A549 (cell line): ENCODE results near the gene GPATCH8. TPM values are rescaled to one million over a fixed set of nuclear protein-coding genes. Genes with fewer than 3 reads are reported as not detected.

Source experiments
- ATAC-seq, 2 experiments: fragments of 200-7000 bp in 1 of 2; fragments of >200 bp in 1 of 2; cut with Nextera tagmentation in 1 of 2; cut with Tn5 transposase in 1 of 2; 3 replicates each; pipeline versions ENCODE4 v1.8.0 to v1.9.1; 2018 to 2020; ENCODE audit warnings: mild to moderate bottlenecking in 1 of 2, moderate library complexity in 1 of 2
- CTCF ChIA-PET: fragments of 300-600 bp; sonication (Branson Sonifier 250); formaldehyde crosslinking; extraction: SDS; loops from one replicate; lab custom pipeline; 2021; ENCODE audit warnings: antibody characterized with exemption, inconsistent platforms; lab: Yijun Ruan, JAX
- POLR2A ChIA-PET: fragments of 350-600 bp; formaldehyde crosslinking; extraction: SDS; loops from one replicate; lab custom pipeline; 2021; ENCODE audit warnings: antibody characterized with exemption, inconsistent platforms; lab: Yijun Ruan, JAX
- DNase-seq, 2 experiments: peaks; one replicate each; pipeline versions ENCODE4 v3.0.0 to v3.0.0-alpha.2; 2011 to 2016; ENCODE audit warnings: low read depth in 1 of 2, low spot score in 1 of 2
- FAIRE-seq: peaks from 2 replicates; lab custom pipeline; 2011; peaks lifted over from hg19 to GRCh38; lab: Jason Lieb, UNC
- H3K27ac ChIP-seq, 2 experiments: fragments of >200 bp; sonication (Bioruptor Twin); formaldehyde crosslinking; 3 replicates each; pipeline ENCODE4 v1.5.1; 2016 to 2017
- H3K4me1 ChIP-seq: fragments of >200 bp; sonication (Bioruptor Twin); formaldehyde crosslinking; 3 replicates; pipeline ENCODE4 v1.6.1; 2016
- H3K4me2 ChIP-seq: fragments of >200 bp; sonication (Bioruptor Twin); formaldehyde crosslinking; 3 replicates; pipeline ENCODE4 v1.6.1; 2016
- H3K4me3 ChIP-seq: fragments of >200 bp; sonication (Bioruptor Twin); formaldehyde crosslinking; 3 replicates; pipeline ENCODE4 v1.5.1; 2016
- H3K9me3 ChIP-seq: fragments of >200 bp; sonication (Bioruptor Twin); formaldehyde crosslinking; 3 replicates; pipeline ENCODE4 v1.6.1; 2016
- BHLHE40 ChIP-seq: IDR thresholded peaks from 2 replicates; pipeline ENCODE4 v1.6.1; 2012; ENCODE audit warnings: low read depth, low read length, inconsistent platforms
- CBX2 ChIP-seq: fragments of 200-600 bp; sonication (generic); IDR thresholded peaks from 2 replicates; pipeline ENCODE4 v1.6.1; 2016; ENCODE audit warnings: low read depth, mild to moderate bottlenecking, borderline replicate concordance
- CEBPB ChIP-seq, 2 experiments: fragments of >200 bp in 1 of 2; sonication (Bioruptor Twin) in 1 of 2; formaldehyde crosslinking in 1 of 2; IDR thresholded peaks; 2 replicates each; pipeline ENCODE4 v1.6.1; 2012 to 2016
- CHD2 ChIP-seq: fragments of 150-350 bp; IDR thresholded peaks from 2 replicates; pipeline ENCODE4 v1.6.1; 2014; ENCODE audit warnings: low read length; ENCODE audit not compliant: partially characterized antibody
- EHF ChIP-seq: fragments of 250-450 bp; sonication (Bioruptor Pico); IDR thresholded peaks from 2 replicates; pipeline ENCODE4 v1.5.0; 2020; ENCODE audit warnings: mild to moderate bottlenecking
- EP300 ChIP-seq, 2 experiments: fragments of >200 bp; sonication (Bioruptor Twin); formaldehyde crosslinking; IDR thresholded peaks; 2 replicates in 1 of 2; 3 replicates in 1 of 2; pipeline ENCODE4 v1.6.1; 2016 to 2017
- FOSB ChIP-seq: fragments of 250-450 bp; sonication (Bioruptor Pico); IDR thresholded peaks from 2 replicates; pipeline ENCODE4 v1.5.0; 2020; ENCODE audit warnings: mild to moderate bottlenecking, moderate library complexity
- FOXS1 ChIP-seq: fragments of 250-450 bp; sonication (Bioruptor Pico); IDR thresholded peaks from 2 replicates; pipeline ENCODE4 v1.5.0; 2020; ENCODE audit warnings: mild to moderate bottlenecking, moderate library complexity
- GATA3 ChIP-seq: IDR thresholded peaks from 2 replicates; pipeline ENCODE4 v1.6.1; 2012; ENCODE audit warnings: borderline replicate concordance
- HEYL ChIP-seq: fragments of 250-450 bp; sonication (Bioruptor Pico); IDR thresholded peaks from 2 replicates; pipeline ENCODE4 v1.8.0; 2021; ENCODE audit warnings: mild to moderate bottlenecking, moderate library complexity
- HOXB13 ChIP-seq: fragments of 250-450 bp; sonication (Bioruptor Pico); IDR thresholded peaks from 2 replicates; pipeline ENCODE4 v1.5.0; 2020; ENCODE audit warnings: low read depth, mild to moderate bottlenecking, moderate library complexity
- HOXB5 ChIP-seq: fragments of 250-450 bp; sonication (Bioruptor Pico); IDR thresholded peaks from 2 replicates; pipeline ENCODE4 v1.5.0; 2020; ENCODE audit warnings: mild to moderate bottlenecking, moderate library complexity
- JUN ChIP-seq, 2 experiments: fragments of >200 bp; sonication (Bioruptor Twin); formaldehyde crosslinking; IDR thresholded peaks; 2 replicates in 1 of 2; 3 replicates in 1 of 2; pipeline ENCODE4 v1.6.1; 2016 to 2017
- KDM5A ChIP-seq: fragments of 200-600 bp; sonication (generic); IDR thresholded peaks from 2 replicates; pipeline ENCODE4 v1.6.1; 2016; ENCODE audit warnings: antibody characterized with exemption, mild to moderate bottlenecking
- MAFK ChIP-seq: fragments of 450-650 bp; IDR thresholded peaks from 2 replicates; pipeline ENCODE4 v1.6.1; 2014; ENCODE audit not compliant: partially characterized antibody
- MAZ ChIP-seq: fragments of 150-350 bp; IDR thresholded peaks from 2 replicates; pipeline ENCODE4 v1.6.1; 2014; ENCODE audit warnings: antibody characterized with exemption, low read depth, low read length, borderline replicate concordance
- NFE2L2 ChIP-seq: fragments of 150-350 bp; conservative IDR thresholded peaks from 2 replicates; pipeline ENCODE4 v1.6.1; 2014; ENCODE audit warnings: low read length
- NPAS2 ChIP-seq: fragments of 250-450 bp; sonication (Bioruptor Pico); IDR thresholded peaks from 2 replicates; pipeline ENCODE4 v1.8.0; 2022; ENCODE audit warnings: mild to moderate bottlenecking, moderate library complexity, borderline replicate concordance
- PHF8 ChIP-seq: fragments of 200-600 bp; sonication (generic); IDR thresholded peaks from 2 replicates; pipeline ENCODE4 v1.6.1; 2016; ENCODE audit warnings: low read depth, mild to moderate bottlenecking, antibody characterized with exemption, moderate library complexity, borderline replicate concordance
- POLR2AphosphoS2 ChIP-seq: conservative IDR thresholded peaks from 2 replicates; pipeline ENCODE4 v1.6.1; 2012; ENCODE audit warnings: low read length, improper control_type of control experiment, inconsistent platforms
- RAD21 ChIP-seq, 2 experiments: fragments of >200 bp in 1 of 2; sonication (Bioruptor Twin) in 1 of 2; formaldehyde crosslinking in 1 of 2; IDR thresholded peaks in 1 of 2; conservative IDR thresholded peaks in 1 of 2; 2 replicates in 1 of 2; 3 replicates in 1 of 2; pipeline ENCODE4 v1.6.1; 2012 to 2018; ENCODE audit warnings: inconsistent platforms in 1 of 2
- RARB ChIP-seq: fragments of 250-450 bp; sonication (Bioruptor Pico); IDR thresholded peaks from 2 replicates; pipeline ENCODE4 v1.8.0; 2021; ENCODE audit warnings: mild to moderate bottlenecking, moderate library complexity
- RCOR1 ChIP-seq: fragments of 150-350 bp; IDR thresholded peaks from 2 replicates; pipeline ENCODE4 v1.6.1; 2014; ENCODE audit warnings: antibody characterized with exemption, low read length, low read depth
- SMC3 ChIP-seq: fragments of >200 bp; sonication (Bioruptor Twin); formaldehyde crosslinking; IDR thresholded peaks from 3 replicates; pipeline ENCODE4 v1.6.1; 2018; ENCODE audit warnings: inconsistent platforms
- TFCP2L1 ChIP-seq: fragments of 250-450 bp; sonication (Bioruptor Pico); IDR thresholded peaks from 2 replicates; pipeline ENCODE4 v1.5.0; 2021; ENCODE audit warnings: mild to moderate bottlenecking
- ZC3H11A ChIP-seq: fragments of 450-650 bp; IDR thresholded peaks from 2 replicates; pipeline ENCODE4 v1.6.1; 2014; ENCODE audit warnings: antibody characterized with exemption, mild to moderate bottlenecking
- ZFP36 ChIP-seq: fragments of 450-650 bp; IDR thresholded peaks from 2 replicates; pipeline ENCODE4 v1.6.1; 2014; ENCODE audit warnings: borderline replicate concordance; ENCODE audit not compliant: partially characterized antibody
- ZSCAN20 ChIP-seq: fragments of 250-450 bp; sonication (Bioruptor Pico); IDR thresholded peaks from 2 replicates; pipeline ENCODE4 v1.8.0; 2022; ENCODE audit warnings: mild to moderate bottlenecking, moderate library complexity
- WGBS: methylation state at CpG from one replicate; pipeline ENCODE4 v1.1.6; 2017; ENCODE audit errors: missing lambda C conversion rate; 5-methylcytosine and 5-hydroxymethylcytosine counted together
- polyA plus RNA-seq, 4 experiments: library from polyadenylated mRNA; depleted of rRNA in 3 of 4; stranded (reverse); fragments of >200 nt; fragmentation: RNase III in 1 of 4; extraction: RNeasy Plus Mini Kit Qiagen cat#74134 plus additional on column Dnase treatment in 1 of 4; gene quantifications; 2 replicates in 3 of 4; 3 replicates in 1 of 4; pipeline ENCODE4 v1.2.3, GENCODE V29; 2011 to 2017
- TF ChIP-seq, protein P1 (sequence below): fragments of >200 bp; sonication (Bioruptor Twin); formaldehyde crosslinking; IDR thresholded peaks from 3 replicates; pipeline ENCODE4 v1.6.1; 2016
- TF ChIP-seq, protein P2 (sequence below): IDR thresholded peaks from 2 replicates; pipeline ENCODE4 v1.6.1; 2012
- TF ChIP-seq, protein P3 (sequence below): IDR thresholded peaks from 2 replicates; pipeline ENCODE4 v1.6.1; 2012; ENCODE audit warnings: low read depth, borderline replicate concordance

Gene GPATCH8
- polyA plus RNA-seq, 2 of the 4 experiments (the other 2 are of a cell fraction): 21.7 to 27.3 TPM

DNA sequence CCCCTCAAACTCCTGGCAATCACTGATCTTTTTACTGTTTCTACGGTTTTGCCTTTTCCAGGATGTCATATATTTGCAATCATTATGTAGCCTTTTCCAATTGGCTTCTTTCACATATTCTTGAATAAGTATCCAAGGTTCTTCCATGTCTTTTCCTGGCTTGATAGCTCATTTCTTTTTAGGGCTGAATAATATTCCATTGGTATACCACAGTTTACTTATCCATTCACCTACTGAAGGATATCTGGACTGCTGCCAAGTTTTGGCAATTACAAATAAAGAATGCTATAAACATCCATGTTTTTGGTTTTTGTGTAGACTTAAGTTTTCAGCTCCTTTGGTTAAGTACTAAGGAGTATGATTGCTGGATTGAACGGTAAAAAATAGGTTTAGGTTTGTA lies 16.0 kb downstream of the GPATCH8 start:
- CTCF ChIA-PET: interaction anchor here (1.1 to 1.6 kb wide), 3 partner anchors 87 to 150 kb away, joined by 3 to 4 read pairs (median 3); no protein-coding TSS in a partner anchor
- DNase-seq (no peak), FAIRE-seq (peak; percentile 43), ATAC-seq (no peak)
- Histone ChIP-seq H3K4me2 (no peak overlapping the region), H3K9me3 (no peaks in the 10 kb centered on the region), H3K27ac (no peak overlapping the region), H3K4me3 (no peak overlapping the region), H3K4me1 (no peaks in the 10 kb centered on the region)
- TF ChIP-seq NPAS2 (CRISPR knock-in tag) (no peak), FOSB (CRISPR knock-in tag) (0 out of 2 replicates have a peak, but pooled peaks have one; percentile 51)
- WGBS: 88% methylated on average over 2 of the region's 2 CpGs
- POLR2A ChIA-PET: no interaction called here

DNA sequence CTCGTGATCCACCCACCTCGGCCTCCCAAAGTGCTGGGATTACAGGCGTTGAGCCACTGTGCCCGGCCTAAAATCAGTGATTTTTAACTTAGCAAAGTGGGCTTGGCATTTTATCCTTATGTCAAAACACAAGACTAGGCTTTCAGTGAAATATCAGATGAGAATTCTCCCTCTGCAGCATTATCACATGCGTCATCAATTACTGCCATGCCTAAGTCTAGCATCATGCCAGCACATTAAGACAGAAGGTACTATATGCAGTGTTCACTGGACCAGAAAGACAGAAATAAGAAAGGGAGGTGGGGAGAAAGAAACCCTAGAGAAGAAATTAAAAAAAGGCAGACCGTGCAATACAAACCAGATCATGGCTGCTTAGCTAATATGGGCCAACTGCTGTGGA lies 29.8 kb downstream of the GPATCH8 start:
- TF ChIP-seq SMC3 (no peak), ZC3H11A (no peak), TFCP2L1 (CRISPR knock-in tag) (no peak), HOXB5 (no peak), CBX2 (no peak), FOSB (CRISPR knock-in tag) (no peak), RCOR1 (no peak), NFE2L2 (no peak)
- TF ChIP-seq, protein P1, sequence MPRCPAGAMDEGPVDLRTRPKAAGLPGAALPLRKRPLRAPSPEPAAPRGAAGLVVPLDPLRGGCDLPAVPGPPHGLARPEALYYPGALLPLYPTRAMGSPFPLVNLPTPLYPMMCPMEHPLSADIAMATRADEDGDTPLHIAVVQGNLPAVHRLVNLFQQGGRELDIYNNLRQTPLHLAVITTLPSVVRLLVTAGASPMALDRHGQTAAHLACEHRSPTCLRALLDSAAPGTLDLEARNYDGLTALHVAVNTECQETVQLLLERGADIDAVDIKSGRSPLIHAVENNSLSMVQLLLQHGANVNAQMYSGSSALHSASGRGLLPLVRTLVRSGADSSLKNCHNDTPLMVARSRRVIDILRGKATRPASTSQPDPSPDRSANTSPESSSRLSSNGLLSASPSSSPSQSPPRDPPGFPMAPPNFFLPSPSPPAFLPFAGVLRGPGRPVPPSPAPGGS: no peak
- TF ChIP-seq, protein P2, sequence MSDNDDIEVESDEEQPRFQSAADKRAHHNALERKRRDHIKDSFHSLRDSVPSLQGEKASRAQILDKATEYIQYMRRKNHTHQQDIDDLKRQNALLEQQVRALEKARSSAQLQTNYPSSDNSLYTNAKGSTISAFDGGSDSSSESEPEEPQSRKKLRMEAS: no peak
- CTCF ChIA-PET: interaction anchor here (0.8 to 1.7 kb wide), 3 partner anchors 28 to 143 kb away, joined by 3 to 7 read pairs (median 3); no protein-coding TSS in a partner anchor
- WGBS: 93% methylated on average over 6 of the region's 6 CpGs
- Histone ChIP-seq H3K9me3 (no peaks in the 10 kb centered on the region), H3K4me1 (no peaks in the 10 kb centered on the region), H3K4me2 (no peak overlapping the region), H3K4me3 (no peak overlapping the region), H3K27ac (no peak overlapping the region)
- ATAC-seq: no peak
- POLR2A ChIA-PET: no interaction called here
- no peak for DNase-seq
- no peak for FAIRE-seq

DNA sequence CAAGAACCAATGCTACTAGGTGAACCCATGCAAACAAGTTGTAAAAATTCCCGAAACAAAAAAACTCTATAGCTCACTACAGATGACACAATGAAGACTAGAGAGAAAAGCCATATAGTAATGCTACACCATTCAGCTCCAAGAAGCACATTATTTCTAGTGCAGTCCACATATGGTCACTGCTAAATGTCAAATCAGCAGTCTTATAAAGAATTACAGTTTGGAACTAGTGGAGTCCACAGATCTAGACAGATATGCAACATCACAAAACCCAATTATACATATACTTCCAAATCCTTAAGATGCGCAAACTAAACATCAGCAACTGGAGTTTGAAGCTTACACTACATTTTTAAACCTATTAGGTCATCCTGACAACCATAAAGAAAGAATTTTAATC lies 33.5 kb downstream of the GPATCH8 start:
- ChIA-PET POLR2A (no interaction called here), CTCF (interaction anchor here (0.6 to 2.3 kb wide), 10 partner anchors 14 to 474 kb away, joined by 3 to 8 read pairs (median 4); partner anchors contain the start of gene FZD2)
- no peak for FAIRE-seq
- no peak for TF ChIP-seq CEBPB (IDR thresholded peaks at IDR 0.05)
- TF ChIP-seq BHLHE40: no peak
- TF ChIP-seq RARB (CRISPR knock-in tag): no peak
- TF ChIP-seq MAZ: no peak
- TF ChIP-seq EHF (CRISPR knock-in tag): no peak
- no peak for TF ChIP-seq JUN (IDR thresholded peaks at IDR 0.05)
- TF ChIP-seq MAFK: peak; percentile 68
- no peak for TF ChIP-seq HEYL (CRISPR knock-in tag)
- no peak for DNase-seq
- WGBS: 93% methylated on average over 2 of the region's 2 CpGs
- Histone ChIP-seq H3K4me1 (peaks cover 15% of the 10 kb centered on the region; the same call in 2 of the 3 replicates), H3K4me3 (no peak overlapping the region), H3K9me3 (no peaks in the 10 kb centered on the region), H3K27ac (no peak overlapping the region), H3K4me2 (no peak overlapping the region)
- no peak for ATAC-seq

DNA sequence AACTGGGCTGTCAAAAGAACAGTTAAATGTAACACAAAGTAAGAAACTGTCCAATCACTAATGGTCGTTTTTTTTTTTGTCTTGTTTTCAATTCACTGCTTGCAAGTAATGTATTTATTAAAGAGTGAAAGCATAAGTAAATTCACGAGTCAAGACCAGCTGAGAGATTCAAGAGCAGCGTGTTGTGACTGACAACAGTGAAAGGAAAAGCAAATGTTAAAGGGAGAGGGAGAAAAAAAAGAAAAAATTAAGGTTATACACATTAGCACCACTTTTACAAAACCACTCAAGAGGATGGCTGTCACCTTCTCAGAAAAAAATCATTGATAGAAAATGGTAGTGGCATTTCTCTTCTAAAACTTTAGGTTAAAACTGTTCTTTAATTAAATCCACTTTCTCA lies 36.1 kb downstream of the GPATCH8 start:
- no peak overlapping the region for H3K27ac ChIP-seq
- H3K9me3 ChIP-seq: no peaks in the 10 kb centered on the region
- FAIRE-seq (no peak), DNase-seq (no peak), ATAC-seq (no peak)
- no peak overlapping the region for H3K4me2 ChIP-seq
- CTCF ChIA-PET: interaction anchor here (0.9 kb wide), 1 partner anchor 22 kb away, joined by 4 read pairs; no protein-coding TSS in a partner anchor
- H3K4me3 ChIP-seq: no peak overlapping the region
- POLR2A ChIA-PET: no interaction called here
- peaks cover 25% of the 10 kb centered on the region for H3K4me1 ChIP-seq
- 48% methylated on average over 3 of the region's 3 CpGs for WGBS
- TF ChIP-seq POLR2AphosphoS2 (no peak), KDM5A (no peak), EP300 (IDR thresholded peaks at IDR 0.05) (no peak), ZSCAN20 (CRISPR knock-in tag) (no peak), PHF8 (no peak), RCOR1 (no peak), JUN (IDR thresholded peaks at IDR 0.05) (no peak), ZFP36 (no peak), CHD2 (no peak), HOXB13 (CRISPR knock-in tag) (no peak), GATA3 (no peak), FOXS1 (CRISPR knock-in tag) (no peak), RAD21 (conservative IDR thresholded peaks at IDR 0.05 in 1 of 2, IDR thresholded peaks at IDR 0.05 in 1 of 2) (no peak)
- TF ChIP-seq, protein P1: no peak
- TF ChIP-seq, protein P3, sequence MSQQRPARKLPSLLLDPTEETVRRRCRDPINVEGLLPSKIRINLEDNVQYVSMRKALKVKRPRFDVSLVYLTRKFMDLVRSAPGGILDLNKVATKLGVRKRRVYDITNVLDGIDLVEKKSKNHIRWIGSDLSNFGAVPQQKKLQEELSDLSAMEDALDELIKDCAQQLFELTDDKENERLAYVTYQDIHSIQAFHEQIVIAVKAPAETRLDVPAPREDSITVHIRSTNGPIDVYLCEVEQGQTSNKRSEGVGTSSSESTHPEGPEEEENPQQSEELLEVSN: no peak
